WTC11 (cell line): Measurements from ENCODE around the gene JOSD1. TPM values are rescaled to one million over a fixed set of nuclear protein-coding genes. Genes with fewer than 3 reads are reported as not detected.

Experiments used
- ATAC-seq: fragments of 200-7000 bp; cut with Tn5 transposase; 2 replicates; pipeline ENCODE4 v1.10.0; 2021; ENCODE audit warnings: mild to moderate bottlenecking, moderate library complexity
- CTCF ChIA-PET: fragments of 300-600 bp; sonication (Branson Sonifier 250); formaldehyde crosslinking; loops from one replicate; lab custom pipeline; 2021; ENCODE audit warnings: antibody characterized with exemption; lab: Charles Lee
- POLR2A ChIA-PET: fragments of 350-600 bp; sonication (Branson Sonifier 250); formaldehyde crosslinking; loops from one replicate; lab custom pipeline; 2021; ENCODE audit warnings: antibody characterized with exemption; lab: Charles Lee
- DNase-seq: peaks from one replicate; pipeline ENCODE4 v3.0.0; 2021; ENCODE audit warnings: low spot score
- H3K27ac Mint-ChIP-seq: 2 replicates; pipeline ENCODE4 v1.8.0; 2021; ENCODE audit warnings: mixed read lengths
- H3K27me3 Mint-ChIP-seq: 2 replicates; pipeline ENCODE4 v1.8.0; 2021; ENCODE audit warnings: low read depth, mild to moderate bottlenecking, moderate library complexity, mixed read lengths
- H3K36me3 Mint-ChIP-seq: 2 replicates; pipeline ENCODE4 v1.8.0; 2021; ENCODE audit warnings: mixed read lengths
- H3K4me1 Mint-ChIP-seq: 2 replicates; pipeline ENCODE4 v1.8.0; 2022; ENCODE audit warnings: mixed read lengths
- H3K4me3 Mint-ChIP-seq: 2 replicates; pipeline ENCODE4 v1.8.0; 2021; ENCODE audit warnings: mild to moderate bottlenecking, moderate library complexity, mixed read lengths
- H3K9me3 Mint-ChIP-seq: 2 replicates; pipeline ENCODE4 v1.8.0; 2021; ENCODE audit warnings: mixed read lengths
- AFF4 ChIP-seq: sonication (generic); formaldehyde crosslinking; IDR thresholded peaks from 2 replicates; pipeline ENCODE4 v1.8.1; 2023; ENCODE audit warnings: mild to moderate bottlenecking, missing genetic modification reagents, borderline replicate concordance
- ARID4B ChIP-seq: sonication (generic); formaldehyde crosslinking; IDR thresholded peaks from 2 replicates; pipeline ENCODE4 v1.8.0; 2023; ENCODE audit warnings: missing genetic modification reagents, mild to moderate bottlenecking, borderline replicate concordance
- CREM ChIP-seq: sonication (generic); formaldehyde crosslinking; IDR thresholded peaks from 2 replicates; pipeline ENCODE4 v1.8.1; 2022; ENCODE audit warnings: mild to moderate bottlenecking, missing genetic modification reagents, moderate library complexity
- CTCF ChIP-seq: fragments of 200-600 bp; IDR thresholded peaks from 2 replicates; pipeline ENCODE4 v1.8.0; 2022; ENCODE audit warnings: antibody characterized with exemption
- E2F4 ChIP-seq: sonication (generic); formaldehyde crosslinking; IDR thresholded peaks from 2 replicates; pipeline ENCODE4 v1.8.1; 2022; ENCODE audit warnings: low read depth, mild to moderate bottlenecking, moderate library complexity, missing genetic modification reagents, borderline replicate concordance
- EMX1 ChIP-seq: fragments of 250-450 bp; sonication (Bioruptor Pico); IDR thresholded peaks from 2 replicates; pipeline ENCODE4 v1.8.0; 2021; ENCODE audit warnings: mild to moderate bottlenecking
- ERG ChIP-seq: fragments of 250-450 bp; sonication (Bioruptor Pico); IDR thresholded peaks from 2 replicates; pipeline ENCODE4 v1.8.0; 2021; ENCODE audit warnings: mild to moderate bottlenecking
- GRHL2 ChIP-seq: fragments of 250-450 bp; sonication (Bioruptor Pico); IDR thresholded peaks from 2 replicates; pipeline ENCODE4 v1.8.0; 2022; ENCODE audit warnings: mild to moderate bottlenecking, moderate library complexity; ENCODE audit not compliant: insufficient replicate concordance, severe bottlenecking
- HMGA2 ChIP-seq: fragments of 250-450 bp; sonication (Bioruptor Pico); IDR thresholded peaks from 2 replicates; pipeline ENCODE4 v1.4.0; 2021; ENCODE audit warnings: mild to moderate bottlenecking, moderate library complexity
- JUN ChIP-seq: sonication (generic); formaldehyde crosslinking; IDR thresholded peaks from 2 replicates; pipeline ENCODE4 v1.8.0; 2023; ENCODE audit warnings: mild to moderate bottlenecking, missing genetic modification reagents
- NR2C2 ChIP-seq: sonication (generic); formaldehyde crosslinking; IDR thresholded peaks from 2 replicates; pipeline ENCODE4 v1.8.0; 2022; ENCODE audit warnings: mild to moderate bottlenecking, missing genetic modification reagents
- PRDM15 ChIP-seq: sonication (generic); formaldehyde crosslinking; IDR thresholded peaks from 2 replicates; pipeline ENCODE4 v1.8.0; 2022; ENCODE audit warnings: missing genetic modification reagents
- RELA ChIP-seq: sonication (generic); formaldehyde crosslinking; IDR thresholded peaks from 2 replicates; pipeline ENCODE4 v1.8.1; 2022; ENCODE audit warnings: missing genetic modification reagents, mild to moderate bottlenecking, borderline replicate concordance
- SMAD3 ChIP-seq: sonication (generic); formaldehyde crosslinking; IDR thresholded peaks from 2 replicates; pipeline ENCODE4 v1.8.0; 2022; ENCODE audit warnings: missing genetic modification reagents, mild to moderate bottlenecking, borderline replicate concordance
- SOX15 ChIP-seq: fragments of 250-450 bp; sonication (Bioruptor Pico); IDR thresholded peaks from 2 replicates; pipeline ENCODE4 v1.9.0; 2021; ENCODE audit warnings: mild to moderate bottlenecking
- TEAD1 ChIP-seq: sonication (generic); formaldehyde crosslinking; IDR thresholded peaks from 2 replicates; pipeline ENCODE4 v1.8.0; 2022; ENCODE audit warnings: mild to moderate bottlenecking, missing genetic modification reagents
- ZBTB21 ChIP-seq: sonication (generic); formaldehyde crosslinking; IDR thresholded peaks from 2 replicates; pipeline ENCODE4 v1.8.1; 2023; ENCODE audit warnings: mild to moderate bottlenecking, missing genetic modification reagents, borderline replicate concordance
- ZNF416 ChIP-seq: fragments of 250-450 bp; sonication (Bioruptor Pico); IDR thresholded peaks from 2 replicates; pipeline ENCODE4 v1.9.0; 2021; ENCODE audit warnings: mild to moderate bottlenecking, inconsistent platforms
- total RNA-seq: library from RNA; stranded (reverse); gene quantifications from 3 replicates; pipeline ENCODE4 v1.2.3, GENCODE V29; 2021

JOSD1 gene
- total RNA-seq, 1 experiment from 2014 or later = 24.5 TPM

- TF ChIP-seq ARID4B (CRISPR knock-in tag) (no peak), HMGA2 (CRISPR knock-in tag) (no peak), SMAD3 (CRISPR knock-in tag) (no peak), SOX15 (CRISPR knock-in tag) (no peak), GRHL2 (CRISPR knock-in tag) (no peak), CREM (CRISPR knock-in tag) (no peak)
Measured at GRCh38 chr22:38719196-38719595, 18.5 kb upstream of the JOSD1 start (continued).

GRCh38 chr22:38718414-38718813, 17.7 kb upstream of the JOSD1 start:
- H3K9me3 Mint-ChIP-seq = no peaks in the 10 kb centered on the region
- H3K4me1 Mint-ChIP-seq = peaks cover 17% of the 10 kb centered on the region
- DNase-seq = peak; percentile 39
- H3K36me3 Mint-ChIP-seq = peaks cover 51% of the 10 kb centered on the region
- H3K27me3 Mint-ChIP-seq = no peaks in the 10 kb centered on the region
- POLR2A ChIA-PET = interaction anchor here (1.4 kb wide), 1 partner anchor 36 kb away, joined by 3 read pairs; the partner anchor contains the start of gene TOMM22
- ATAC-seq = peak; percentile 91
- H3K4me3 Mint-ChIP-seq = no peak overlapping the region
- CTCF ChIA-PET = interaction anchor here (0.6 to 1.7 kb wide), 5 partner anchors 15 to 50 kb away, joined by 3 to 7 read pairs (median 6); no protein-coding TSS in a partner anchor
- no peak for TF ChIP-seq PRDM15 (CRISPR knock-in tag)
- TF ChIP-seq EMX1 (CRISPR knock-in tag) = no peak
- no peak for TF ChIP-seq JUN
- TF ChIP-seq ERG = no peak
- TF ChIP-seq TEAD1 (CRISPR knock-in tag) = no peak
- TF ChIP-seq AFF4 (CRISPR knock-in tag) = no peak
- no peak for TF ChIP-seq CTCF
- no peak for TF ChIP-seq ZNF416 (CRISPR knock-in tag)
- TF ChIP-seq RELA = no peak
- no peak for TF ChIP-seq E2F4
- TF ChIP-seq NR2C2 (CRISPR knock-in tag) = no peak
- no peak for TF ChIP-seq ZBTB21 (CRISPR knock-in tag)
- TF ChIP-seq, all 79 proteins: peak for 0
- peak overlapping the region; percentile 10; the same call in 1 of the 2 replicates for H3K27ac Mint-ChIP-seq
